ENCODE measurements around the gene THSD8. TPM values are rescaled to one million over a fixed set of nuclear protein-coding genes. Genes with fewer than 3 reads are reported as not detected.

The THSD8 gene
- total and polyA plus RNA-seq, 4 donors = 0.22 to 0.35 (median 0.33) TPM; not detected in 1

DNA sequence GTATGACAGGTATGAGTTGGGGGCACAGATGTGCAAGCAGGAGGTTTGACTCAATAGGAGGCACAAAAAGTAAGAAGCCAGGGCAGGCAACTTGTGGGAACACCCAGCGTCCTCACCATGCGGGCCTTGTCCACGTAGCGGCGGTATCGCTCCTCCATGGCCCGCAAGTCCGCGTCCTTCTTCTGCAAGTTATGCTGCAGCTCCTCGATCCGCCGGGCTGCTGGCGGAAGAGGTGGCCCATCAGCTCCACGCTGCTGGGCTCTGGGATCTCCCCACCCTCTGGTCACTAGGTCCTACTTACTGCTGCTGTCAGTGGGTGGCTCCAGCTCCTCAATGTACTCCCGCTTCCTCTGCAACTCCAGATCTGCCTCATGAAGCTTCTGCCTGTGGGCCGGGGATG, 37.2 kb upstream of the THSD8 start:
- Histone ChIP-seq H3K4me1 (ENCODE audit: control insufficient read depth in 4 of 4, insufficient read depth in 4 of 4, low read length in 3 of 4) (peaks cover 0 to 14% (median under 1%) of the 10 kb centered on the region in 4 donors), H3K27ac (ENCODE audit: low read depth in 1 of 2, low read length in 2 of 2) (no peak overlapping the region), H3K36me3 (ENCODE audit: control insufficient read depth in 4 of 4, insufficient read depth in 3 of 4, low read depth in 1 of 4, low read length in 3 of 4) (peaks cover 5 to 25% (median 10%) of the 10 kb centered on the region in 4 donors), H3K9me3 (ENCODE audit: control insufficient read depth in 4 of 4, low read length in 3 of 4) (no peaks in the 10 kb centered on the region), H3K9ac (ENCODE audit: low read depth in 1 of 2, low read length in 2 of 2) (no peak overlapping the region), H3K4me3 (ENCODE audit: low read depth in 1 of 3, low read length in 3 of 3) (no peak overlapping the region), H3K27me3 (ENCODE audit: control insufficient read depth in 4 of 4, insufficient read depth in 4 of 4, low read length in 3 of 4) (no peaks in the 10 kb centered on the region)
- TF ChIP-seq HNF4G (IDR thresholded peaks at IDR 0.05) (no peak), FOXA2 (IDR thresholded peaks at IDR 0.05) (no peak), RXRA (IDR thresholded peaks at IDR 0.05) (no peak), JUND (IDR thresholded peaks at IDR 0.05) (no peak), NR2F2 (IDR thresholded peaks at IDR 0.05) (no peak), YY1 (IDR thresholded peaks at IDR 0.05) (no peak), GABPA (IDR thresholded peaks at IDR 0.05 in 1 of 2, conservative IDR thresholded peaks at IDR 0.05 in 1 of 2) (no peak), EGR1 (IDR thresholded peaks at IDR 0.05; ENCODE audit: low read depth in 2 of 2) (no peak), RAD21 (IDR thresholded peaks at IDR 0.05) (no peak), SP1 (IDR thresholded peaks at IDR 0.05) (no peak), FOXA1 (IDR thresholded peaks at IDR 0.05) (no peak), TAF1 (conservative IDR thresholded peaks at IDR 0.05) (no peak), HNF4A (conservative IDR thresholded peaks at IDR 0.05) (no peak)
- TF ChIP-seq, protein P1, sequence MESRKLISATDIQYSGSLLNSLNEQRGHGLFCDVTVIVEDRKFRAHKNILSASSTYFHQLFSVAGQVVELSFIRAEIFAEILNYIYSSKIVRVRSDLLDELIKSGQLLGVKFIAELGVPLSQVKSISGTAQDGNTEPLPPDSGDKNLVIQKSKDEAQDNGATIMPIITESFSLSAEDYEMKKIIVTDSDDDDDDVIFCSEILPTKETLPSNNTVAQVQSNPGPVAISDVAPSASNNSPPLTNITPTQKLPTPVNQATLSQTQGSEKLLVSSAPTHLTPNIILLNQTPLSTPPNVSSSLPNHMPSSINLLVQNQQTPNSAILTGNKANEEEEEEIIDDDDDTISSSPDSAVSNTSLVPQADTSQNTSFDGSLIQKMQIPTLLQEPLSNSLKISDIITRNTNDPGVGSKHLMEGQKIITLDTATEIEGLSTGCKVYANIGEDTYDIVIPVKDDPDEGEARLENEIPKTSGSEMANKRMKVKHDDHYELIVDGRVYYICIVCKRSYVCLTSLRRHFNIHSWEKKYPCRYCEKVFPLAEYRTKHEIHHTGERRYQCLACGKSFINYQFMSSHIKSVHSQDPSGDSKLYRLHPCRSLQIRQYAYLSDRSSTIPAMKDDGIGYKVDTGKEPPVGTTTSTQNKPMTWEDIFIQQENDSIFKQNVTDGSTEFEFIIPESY (IDR thresholded peaks at IDR 0.05) = no peak
- TF ChIP-seq, protein P2, sequence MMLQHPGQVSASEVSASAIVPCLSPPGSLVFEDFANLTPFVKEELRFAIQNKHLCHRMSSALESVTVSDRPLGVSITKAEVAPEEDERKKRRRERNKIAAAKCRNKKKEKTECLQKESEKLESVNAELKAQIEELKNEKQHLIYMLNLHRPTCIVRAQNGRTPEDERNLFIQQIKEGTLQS (IDR thresholded peaks at IDR 0.05) = no peak
- TF ChIP-seq, protein P3, sequence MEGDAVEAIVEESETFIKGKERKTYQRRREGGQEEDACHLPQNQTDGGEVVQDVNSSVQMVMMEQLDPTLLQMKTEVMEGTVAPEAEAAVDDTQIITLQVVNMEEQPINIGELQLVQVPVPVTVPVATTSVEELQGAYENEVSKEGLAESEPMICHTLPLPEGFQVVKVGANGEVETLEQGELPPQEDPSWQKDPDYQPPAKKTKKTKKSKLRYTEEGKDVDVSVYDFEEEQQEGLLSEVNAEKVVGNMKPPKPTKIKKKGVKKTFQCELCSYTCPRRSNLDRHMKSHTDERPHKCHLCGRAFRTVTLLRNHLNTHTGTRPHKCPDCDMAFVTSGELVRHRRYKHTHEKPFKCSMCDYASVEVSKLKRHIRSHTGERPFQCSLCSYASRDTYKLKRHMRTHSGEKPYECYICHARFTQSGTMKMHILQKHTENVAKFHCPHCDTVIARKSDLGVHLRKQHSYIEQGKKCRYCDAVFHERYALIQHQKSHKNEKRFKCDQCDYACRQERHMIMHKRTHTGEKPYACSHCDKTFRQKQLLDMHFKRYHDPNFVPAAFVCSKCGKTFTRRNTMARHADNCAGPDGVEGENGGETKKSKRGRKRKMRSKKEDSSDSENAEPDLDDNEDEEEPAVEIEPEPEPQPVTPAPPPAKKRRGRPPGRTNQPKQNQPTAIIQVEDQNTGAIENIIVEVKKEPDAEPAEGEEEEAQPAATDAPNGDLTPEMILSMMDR (IDR thresholded peaks at IDR 0.05; ENCODE audit: low read depth, low read length, missing input control) = no peak
- TF ChIP-seq, protein P4, sequence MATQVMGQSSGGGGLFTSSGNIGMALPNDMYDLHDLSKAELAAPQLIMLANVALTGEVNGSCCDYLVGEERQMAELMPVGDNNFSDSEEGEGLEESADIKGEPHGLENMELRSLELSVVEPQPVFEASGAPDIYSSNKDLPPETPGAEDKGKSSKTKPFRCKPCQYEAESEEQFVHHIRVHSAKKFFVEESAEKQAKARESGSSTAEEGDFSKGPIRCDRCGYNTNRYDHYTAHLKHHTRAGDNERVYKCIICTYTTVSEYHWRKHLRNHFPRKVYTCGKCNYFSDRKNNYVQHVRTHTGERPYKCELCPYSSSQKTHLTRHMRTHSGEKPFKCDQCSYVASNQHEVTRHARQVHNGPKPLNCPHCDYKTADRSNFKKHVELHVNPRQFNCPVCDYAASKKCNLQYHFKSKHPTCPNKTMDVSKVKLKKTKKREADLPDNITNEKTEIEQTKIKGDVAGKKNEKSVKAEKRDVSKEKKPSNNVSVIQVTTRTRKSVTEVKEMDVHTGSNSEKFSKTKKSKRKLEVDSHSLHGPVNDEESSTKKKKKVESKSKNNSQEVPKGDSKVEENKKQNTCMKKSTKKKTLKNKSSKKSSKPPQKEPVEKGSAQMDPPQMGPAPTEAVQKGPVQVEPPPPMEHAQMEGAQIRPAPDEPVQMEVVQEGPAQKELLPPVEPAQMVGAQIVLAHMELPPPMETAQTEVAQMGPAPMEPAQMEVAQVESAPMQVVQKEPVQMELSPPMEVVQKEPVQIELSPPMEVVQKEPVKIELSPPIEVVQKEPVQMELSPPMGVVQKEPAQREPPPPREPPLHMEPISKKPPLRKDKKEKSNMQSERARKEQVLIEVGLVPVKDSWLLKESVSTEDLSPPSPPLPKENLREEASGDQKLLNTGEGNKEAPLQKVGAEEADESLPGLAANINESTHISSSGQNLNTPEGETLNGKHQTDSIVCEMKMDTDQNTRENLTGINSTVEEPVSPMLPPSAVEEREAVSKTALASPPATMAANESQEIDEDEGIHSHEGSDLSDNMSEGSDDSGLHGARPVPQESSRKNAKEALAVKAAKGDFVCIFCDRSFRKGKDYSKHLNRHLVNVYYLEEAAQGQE (IDR thresholded peaks at IDR 0.05) = no peak
- TF ChIP-seq, protein P5, sequence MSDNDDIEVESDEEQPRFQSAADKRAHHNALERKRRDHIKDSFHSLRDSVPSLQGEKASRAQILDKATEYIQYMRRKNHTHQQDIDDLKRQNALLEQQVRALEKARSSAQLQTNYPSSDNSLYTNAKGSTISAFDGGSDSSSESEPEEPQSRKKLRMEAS (IDR thresholded peaks at IDR 0.05) = no peak
- 98% methylated on average over 16 of the region's 16 CpGs for WGBS
- no peak for DNase-seq (ENCODE audit: low spot score)

Measured in liver (tissue), 9 donors.